Stimulated activated CD8-positive, alpha-beta memory T cell treated with anti-CD3 and anti-CD28 coated beads, Interleukin-7, amount 100 ng/mL, for 48 hours (primary cell): ENCODE data around the gene CACNA1C.
"Not testable (repeated sequence)": the region's sequence is repeated elsewhere in the genome, so short reads cannot be mapped to it uniquely, and the experiment has no call there.

ENCODE experiments used
- DNase-seq, 2 donors: peaks; one replicate each; pipeline ENCODE4 v3.0.0-alpha.2; 2020; ENCODE audit warnings: low read depth in 1 of 2; ENCODE audit errors: extremely low read depth in 1 of 2

CACNA1C gene

GRCh38 chr12:2248087-2248900, 195.5 kb downstream of the CACNA1C start:
- DNase-seq, result no peak

GRCh38 chr12:2248901-2249381, 196.2 kb downstream of the CACNA1C start:
- no peak for DNase-seq

- no peak for DNase-seq
Measured at GRCh38 chr12:2250797-2251196, 198.0 kb downstream of the CACNA1C start.

GRCh38 chr12:2251526-2252209, 198.9 kb downstream of the CACNA1C start:
- no peak for DNase-seq

GRCh38 chr12:2255311-2255710, 202.5 kb downstream of the CACNA1C start:
- no peak for DNase-seq

- not testable (repeated sequence) for DNase-seq
Measured at GRCh38 chr12:2255731-2256130, 202.9 kb downstream of the CACNA1C start.

- DNase-seq, result no peak
Measured at GRCh38 chr12:2256453-2256852, 203.7 kb downstream of the CACNA1C start.

GRCh38 chr12:2256915-2257314, 204.1 kb downstream of the CACNA1C start:
- DNase-seq, result no peak

- no peak for DNase-seq
Measured at GRCh38 chr12:2258025-2258424, 205.2 kb downstream of the CACNA1C start.

GRCh38 chr12:2259369-2259768, 206.6 kb downstream of the CACNA1C start:
- no peak for DNase-seq

- DNase-seq, result no peak
Measured at GRCh38 chr12:2260441-2260840, 207.7 kb downstream of the CACNA1C start.

GRCh38 chr12:2261708-2262107, 208.9 kb downstream of the CACNA1C start:
- DNase-seq, result no peak

- DNase-seq, result no peak
Measured at GRCh38 chr12:2262449-2262848, 209.7 kb downstream of the CACNA1C start.

- no peak for DNase-seq
Measured at GRCh38 chr12:2263901-2264300, 211.1 kb downstream of the CACNA1C start.

- no peak for DNase-seq
Measured at GRCh38 chr12:2264651-2265232, 212.0 kb downstream of the CACNA1C start.

GRCh38 chr12:2265461-2266167, 212.8 kb downstream of the CACNA1C start:
- DNase-seq, result no peak

GRCh38 chr12:2266666-2267620, 214.2 kb downstream of the CACNA1C start:
- DNase-seq, result no peak

- no peak for DNase-seq
Measured at GRCh38 chr12:2267703-2268470, 215.1 kb downstream of the CACNA1C start.
